H9 (cell line): ENCODE results near the gene CDKN2D. TPM values are rescaled to one million over a fixed set of nuclear protein-coding genes. Genes with fewer than 3 reads are reported as not detected.
"Not testable (repeated sequence)": the region's sequence is repeated elsewhere in the genome, so short reads cannot be mapped to it uniquely, and the experiment has no call there.

Experiments used
- DNase-seq: peaks from one replicate; pipeline ENCODE4 v3.0.0-alpha.2; 2017
- H2AFZ ChIP-seq: one replicate; pipeline ENCODE4 v1.6.1; 2013; ENCODE audit warnings: mild to moderate bottlenecking, low read length, control low read depth, moderate library complexity
- H2AK5ac ChIP-seq: 2 replicates; pipeline ENCODE4 v1.6.1; 2013; ENCODE audit warnings: low read length, control low read depth, mixed read lengths; ENCODE audit not compliant: insufficient read length
- H2BK120ac ChIP-seq: one replicate; pipeline ENCODE4 v1.6.1; 2013; ENCODE audit warnings: low read depth, mild to moderate bottlenecking, low read length, control low read depth, inconsistent platforms; ENCODE audit not compliant: poor library complexity, severe bottlenecking
- H2BK12ac ChIP-seq: 2 replicates; pipeline ENCODE4 v1.6.1; 2013; ENCODE audit warnings: low read length, control low read depth, mixed read lengths, low read depth; ENCODE audit not compliant: insufficient read length
- H2BK15ac ChIP-seq: 2 replicates; pipeline ENCODE4 v1.6.1; 2013; ENCODE audit warnings: low read depth, low read length, control low read depth
- H2BK20ac ChIP-seq: one replicate; pipeline ENCODE4 v1.6.1; 2013; ENCODE audit warnings: low read depth, mild to moderate bottlenecking, low read length, control low read depth, inconsistent platforms; ENCODE audit not compliant: poor library complexity, severe bottlenecking
- H2BK5ac ChIP-seq: 2 replicates; pipeline ENCODE4 v1.6.1; 2013; ENCODE audit warnings: low read length, control low read depth, mixed read lengths; ENCODE audit not compliant: insufficient read length
- H3K14ac ChIP-seq: 2 replicates; pipeline ENCODE4 v1.6.1; 2013; ENCODE audit warnings: low read length, control low read depth; ENCODE audit not compliant: insufficient read depth
- H3K18ac ChIP-seq: 2 replicates; pipeline ENCODE4 v1.6.1; 2013; ENCODE audit warnings: low read depth, mild to moderate bottlenecking, mixed read lengths, low read length, control low read depth; ENCODE audit not compliant: insufficient read length
- H3K23ac ChIP-seq: 2 replicates; pipeline ENCODE4 v1.6.1; 2013; ENCODE audit warnings: low read length, control low read depth, mixed read lengths, low read depth; ENCODE audit not compliant: insufficient read length
- H3K23me2 ChIP-seq: 2 replicates; pipeline ENCODE4 v1.6.1; 2013; ENCODE audit warnings: low read depth, mild to moderate bottlenecking, mixed read lengths, low read length, control low read depth; ENCODE audit not compliant: insufficient read length, poor library complexity, severe bottlenecking
- H3K27ac ChIP-seq: 2 replicates; pipeline ENCODE4 v1.5.1; 2013; ENCODE audit warnings: low read length, control low read depth, mixed read lengths, low read depth; ENCODE audit not compliant: insufficient read length
- H3K27me3 ChIP-seq: 2 replicates; pipeline ENCODE4 v1.6.1; 2013; ENCODE audit warnings: low read length, control low read depth, inconsistent platforms; ENCODE audit not compliant: insufficient read depth
- H3K4ac ChIP-seq: 2 replicates; pipeline ENCODE4 v1.6.1; 2013; ENCODE audit warnings: low read depth, mild to moderate bottlenecking, control low read depth, inconsistent platforms, low read length, moderate library complexity
- H3K4me1 ChIP-seq: 2 replicates; pipeline ENCODE4 v1.6.1; 2013; ENCODE audit warnings: low read length, control low read depth, inconsistent platforms; ENCODE audit not compliant: insufficient read depth
- H3K4me2 ChIP-seq: 2 replicates; pipeline ENCODE4 v1.6.1; 2013; ENCODE audit warnings: low read length, control low read depth, mixed read lengths; ENCODE audit not compliant: insufficient read length, insufficient read depth
- H3K56ac ChIP-seq: 2 replicates; pipeline ENCODE4 v1.6.1; 2013; ENCODE audit warnings: low read depth, mild to moderate bottlenecking, mixed read lengths, low read length, control low read depth; ENCODE audit not compliant: insufficient read length
- H3K79me1 ChIP-seq: 2 replicates; pipeline ENCODE4 v1.6.1; 2013; ENCODE audit warnings: low read depth, mild to moderate bottlenecking, moderate library complexity, low read length, control low read depth, inconsistent platforms; ENCODE audit not compliant: insufficient read depth, poor library complexity, severe bottlenecking
- H3K79me2 ChIP-seq: 2 replicates; pipeline ENCODE4 v1.6.1; 2013; ENCODE audit warnings: low read length, control low read depth, inconsistent platforms; ENCODE audit not compliant: insufficient read depth
- H3K9ac ChIP-seq: 2 replicates; pipeline ENCODE4 v1.6.1; 2013; ENCODE audit warnings: low read length, control low read depth, mixed read lengths; ENCODE audit not compliant: insufficient read length; ENCODE audit errors: extremely low read depth
- H3K9me3 ChIP-seq: one replicate; pipeline ENCODE4 v1.6.1; 2013; ENCODE audit warnings: low read depth, low read length, inconsistent platforms; ENCODE audit not compliant: control insufficient read depth
- H3T11ph ChIP-seq: one replicate; pipeline ENCODE4 v1.6.1; 2013; ENCODE audit warnings: mild to moderate bottlenecking, low read length, control low read depth, inconsistent platforms
- H4K20me1 ChIP-seq: one replicate; pipeline ENCODE4 v1.6.1; 2013; ENCODE audit not compliant: control insufficient read depth, insufficient read length, insufficient read depth
- H4K5ac ChIP-seq: 2 replicates; pipeline ENCODE4 v1.6.1; 2013; ENCODE audit warnings: low read depth, mild to moderate bottlenecking, mixed read lengths, low read length, control low read depth; ENCODE audit not compliant: insufficient read length
- H4K8ac ChIP-seq: replicated peaks from 2 replicates; pipeline ENCODE4 v1.6.1; 2013; ENCODE audit warnings: low read length, control low read depth, mixed read lengths, low read depth; ENCODE audit not compliant: insufficient read length
- H4K91ac ChIP-seq: 2 replicates; pipeline ENCODE4 v1.6.1; 2013; ENCODE audit warnings: low read depth, mild to moderate bottlenecking, moderate library complexity, mixed read lengths, low read length, control low read depth; ENCODE audit not compliant: insufficient read length
- H3K27ac Mint-ChIP-seq, 3 experiments: 2 replicates in 2 of 3; 3 replicates in 1 of 3; pipeline ENCODE4 v1.8.0; 2020 to 2021; ENCODE audit warnings: mixed read lengths in 3 of 3, mild to moderate bottlenecking in 1 of 3, moderate library complexity in 1 of 3
- H3K27me3 Mint-ChIP-seq: 2 replicates; pipeline ENCODE4 v1.8.0; 2021; ENCODE audit warnings: low read depth, mild to moderate bottlenecking, moderate library complexity, mixed read lengths
- H3K36me3 Mint-ChIP-seq, 3 experiments: 2 replicates in 2 of 3; 3 replicates in 1 of 3; pipeline ENCODE4 v1.8.0; 2020 to 2021; ENCODE audit warnings: low read depth in 3 of 3, mixed read lengths in 3 of 3; ENCODE audit not compliant: insufficient read depth in 1 of 3
- H3K4me1 Mint-ChIP-seq, 2 experiments: 2 replicates each; pipeline ENCODE4 v1.8.0; 2020; ENCODE audit warnings: mixed read lengths in 2 of 2
- H3K4me3 Mint-ChIP-seq, 2 experiments: 2 replicates in 1 of 2; 3 replicates in 1 of 2; pipeline ENCODE4 v1.8.0; 2020 to 2021; ENCODE audit warnings: mild to moderate bottlenecking in 2 of 2, mixed read lengths in 2 of 2, moderate library complexity in 1 of 2
- H3K9me3 Mint-ChIP-seq, 2 experiments: 2 replicates in 1 of 2; 3 replicates in 1 of 2; pipeline ENCODE4 v1.8.0; 2020; ENCODE audit warnings: mild to moderate bottlenecking in 2 of 2, mixed read lengths in 2 of 2, moderate library complexity in 1 of 2
- whole genome bisulfite sequencing: extraction: QIAGEN DNeasy Blood & Tissue Kit; methylation state at CpG from one replicate; pipeline ENCODE4 v1.1.7; 2013; ENCODE audit warnings: missing lambda C conversion rate, low lambda C conversion rate, mixed read lengths; ENCODE audit not compliant: insufficient read length; ENCODE audit errors: extremely low coverage; 5-methylcytosine and 5-hydroxymethylcytosine counted together
- total RNA-seq: library from RNA; stranded (reverse); gene quantifications from 2 replicates; pipeline ENCODE4 v1.2.1, GENCODE V29; 2021
- TF ChIP-seq, protein P1 (sequence below): fragments of 200-600 bp; sonication (generic); conservative IDR thresholded peaks from 3 replicates; pipeline ENCODE4 v1.8.0; 2021; ENCODE audit warnings: antibody characterized with exemption, mild to moderate bottlenecking

CDKN2D gene
- total RNA-seq, 1 experiment from 2014 or later = 2.8 TPM

DNA sequence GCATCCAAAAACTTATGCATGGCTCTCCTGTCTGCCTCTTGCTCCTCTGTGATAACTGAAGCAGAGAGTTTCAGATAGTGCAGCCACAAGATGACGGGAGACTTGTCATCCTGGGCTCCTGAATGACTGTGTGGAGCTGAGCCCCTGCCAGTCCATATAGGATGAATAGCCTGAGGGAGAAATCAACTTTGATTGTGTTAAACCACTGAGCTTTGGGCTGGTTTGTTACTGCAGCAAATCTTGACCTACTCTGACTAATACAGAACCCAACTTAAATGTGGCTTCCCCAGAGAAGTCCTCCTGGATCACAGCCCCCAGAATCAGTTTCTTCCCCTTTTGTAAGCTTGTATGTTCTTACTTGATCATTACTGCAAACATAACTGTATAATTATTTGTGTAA is 36.3 kb downstream of the CDKN2D start:
- TF ChIP-seq, protein P1, sequence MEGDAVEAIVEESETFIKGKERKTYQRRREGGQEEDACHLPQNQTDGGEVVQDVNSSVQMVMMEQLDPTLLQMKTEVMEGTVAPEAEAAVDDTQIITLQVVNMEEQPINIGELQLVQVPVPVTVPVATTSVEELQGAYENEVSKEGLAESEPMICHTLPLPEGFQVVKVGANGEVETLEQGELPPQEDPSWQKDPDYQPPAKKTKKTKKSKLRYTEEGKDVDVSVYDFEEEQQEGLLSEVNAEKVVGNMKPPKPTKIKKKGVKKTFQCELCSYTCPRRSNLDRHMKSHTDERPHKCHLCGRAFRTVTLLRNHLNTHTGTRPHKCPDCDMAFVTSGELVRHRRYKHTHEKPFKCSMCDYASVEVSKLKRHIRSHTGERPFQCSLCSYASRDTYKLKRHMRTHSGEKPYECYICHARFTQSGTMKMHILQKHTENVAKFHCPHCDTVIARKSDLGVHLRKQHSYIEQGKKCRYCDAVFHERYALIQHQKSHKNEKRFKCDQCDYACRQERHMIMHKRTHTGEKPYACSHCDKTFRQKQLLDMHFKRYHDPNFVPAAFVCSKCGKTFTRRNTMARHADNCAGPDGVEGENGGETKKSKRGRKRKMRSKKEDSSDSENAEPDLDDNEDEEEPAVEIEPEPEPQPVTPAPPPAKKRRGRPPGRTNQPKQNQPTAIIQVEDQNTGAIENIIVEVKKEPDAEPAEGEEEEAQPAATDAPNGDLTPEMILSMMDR = no peak
- Histone ChIP-seq H4K20me1 (no peaks in the 10 kb centered on the region), H3K9me3 (no peaks in the 10 kb centered on the region), H3K4me1 (no peaks in the 10 kb centered on the region), H4K91ac (no peak overlapping the region), H2BK12ac (no peak overlapping the region), H4K5ac (no peak overlapping the region), H3T11ph (no peak overlapping the region), H3K14ac (no peak overlapping the region), H3K18ac (no peak overlapping the region), H3K4ac (no peak overlapping the region), H2BK5ac (no peak overlapping the region), H3K23ac (no peak overlapping the region), H2AK5ac (no peak overlapping the region), H2BK120ac (no peak overlapping the region), H3K79me2 (no peaks in the 10 kb centered on the region), H3K79me1 (no peaks in the 10 kb centered on the region), H3K56ac (no peak overlapping the region), H2BK15ac (no peak overlapping the region), H3K23me2 (no peaks in the 10 kb centered on the region), H3K27me3 (no peaks in the 10 kb centered on the region), H3K4me2 (no peak overlapping the region), H4K8ac (no peak overlapping the region), H3K9ac (no peak overlapping the region), H3K27ac (no peak overlapping the region), H2BK20ac (no peak overlapping the region), H2AFZ (no peak overlapping the region)
- Mint-ChIP-seq H3K27me3 (peaks cover 16% of the 10 kb centered on the region), H3K4me1 (no peaks in the 10 kb centered on the region), H3K27ac (no peak overlapping the region), H3K4me3 (no peak overlapping the region), H3K36me3 (no peaks in the 10 kb centered on the region), H3K9me3 (no peaks in the 10 kb centered on the region)
- no peak for DNase-seq
- WGBS = no CpG with 5 or more reads among the region's 1 CpG

DNA sequence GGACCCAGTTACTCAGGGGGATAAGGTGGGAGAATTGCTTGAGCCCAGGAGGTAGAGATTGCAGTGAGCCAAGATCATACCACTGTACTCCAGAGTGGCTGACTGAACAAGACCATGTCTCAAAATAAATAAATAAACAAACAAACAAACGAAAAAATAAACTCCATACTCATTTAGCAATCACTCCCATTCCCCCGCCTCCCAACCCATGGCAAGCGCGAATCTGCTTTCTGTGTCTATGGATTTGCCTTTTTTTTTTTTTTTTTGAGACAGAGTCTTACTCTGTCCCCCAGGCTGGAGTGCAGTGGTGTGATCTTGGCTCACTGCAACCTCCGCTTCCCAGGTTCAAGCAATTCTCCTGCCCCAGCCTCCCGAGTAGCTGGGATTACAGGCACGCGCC is 41.9 kb downstream of the CDKN2D start:
- H3K14ac ChIP-seq, H2BK5ac ChIP-seq, H3K36me3 Mint-ChIP-seq, H2BK20ac ChIP-seq, H3K56ac ChIP-seq, H4K5ac ChIP-seq, H3K79me2 ChIP-seq, H3K4me1 Mint-ChIP-seq, H2AK5ac ChIP-seq, H3K79me1 ChIP-seq, H3K23me2 ChIP-seq, H3K4me3 Mint-ChIP-seq, H4K20me1 ChIP-seq, H3K27me3 Mint-ChIP-seq, H3T11ph ChIP-seq, H3K18ac ChIP-seq, H3K23ac ChIP-seq, H3K27me3 ChIP-seq, H3K4me2 ChIP-seq, H2BK15ac ChIP-seq, H3K9me3 Mint-ChIP-seq, H3K9me3 ChIP-seq, H3K27ac ChIP-seq, H2BK12ac ChIP-seq, H3K9ac ChIP-seq, H2BK120ac ChIP-seq, H3K4ac ChIP-seq, H4K8ac ChIP-seq, H3K27ac Mint-ChIP-seq, H2AFZ ChIP-seq, H3K4me1 ChIP-seq, DNase-seq, H4K91ac ChIP-seq: not testable (repeated sequence)
- no CpG with 5 or more reads among the region's 8 CpGs for WGBS
